ENCODE results near the gene FBXL17.

GRCh38 chr5:107858324-107858723 lies 523.6 kb downstream of the FBXL17 start:
- TF ChIP-seq POLR2A (IDR thresholded peaks at IDR 0.05; ENCODE audit: low read depth, low read length) (no peak), CTCF (conservative IDR thresholded peaks at IDR 0.05; ENCODE audit: low read depth, low read length) (no peak), RAD21 (IDR thresholded peaks at IDR 0.05; ENCODE audit: low read length) (no peak), CEBPB (IDR thresholded peaks at IDR 0.05; ENCODE audit: low read depth, low read length) (no peak), BHLHE40 (IDR thresholded peaks at IDR 0.05; ENCODE audit: low read depth, low read length) (no peak), ELK1 (IDR thresholded peaks at IDR 0.05; ENCODE audit: borderline replicate concordance, low read depth, low read length) (no peak), RFX5 (IDR thresholded peaks at IDR 0.05; ENCODE audit: low read depth, low read length) (no peak), MXI1 (IDR thresholded peaks at IDR 0.05; ENCODE audit: borderline replicate concordance, low read depth, low read length) (no peak), RCOR1 (IDR thresholded peaks at IDR 0.05; ENCODE audit: insufficient replicate concordance, low read length) (no peak)

Measured in IMR-90 (cell line).